ENCODE measurements around the gene POMT1. TPM values are rescaled to one million over a fixed set of nuclear protein-coding genes. Genes with fewer than 3 reads are reported as not detected.
A peak's percentile ranks its signal among the peaks of the same experiment; 100 is the strongest.
"Not testable (repeated sequence)": the region's sequence is repeated elsewhere in the genome, so short reads cannot be mapped to it uniquely, and the experiment has no call there.

Gene POMT1
- polyA plus RNA-seq, 1 donor = 32.1 TPM

DNA sequence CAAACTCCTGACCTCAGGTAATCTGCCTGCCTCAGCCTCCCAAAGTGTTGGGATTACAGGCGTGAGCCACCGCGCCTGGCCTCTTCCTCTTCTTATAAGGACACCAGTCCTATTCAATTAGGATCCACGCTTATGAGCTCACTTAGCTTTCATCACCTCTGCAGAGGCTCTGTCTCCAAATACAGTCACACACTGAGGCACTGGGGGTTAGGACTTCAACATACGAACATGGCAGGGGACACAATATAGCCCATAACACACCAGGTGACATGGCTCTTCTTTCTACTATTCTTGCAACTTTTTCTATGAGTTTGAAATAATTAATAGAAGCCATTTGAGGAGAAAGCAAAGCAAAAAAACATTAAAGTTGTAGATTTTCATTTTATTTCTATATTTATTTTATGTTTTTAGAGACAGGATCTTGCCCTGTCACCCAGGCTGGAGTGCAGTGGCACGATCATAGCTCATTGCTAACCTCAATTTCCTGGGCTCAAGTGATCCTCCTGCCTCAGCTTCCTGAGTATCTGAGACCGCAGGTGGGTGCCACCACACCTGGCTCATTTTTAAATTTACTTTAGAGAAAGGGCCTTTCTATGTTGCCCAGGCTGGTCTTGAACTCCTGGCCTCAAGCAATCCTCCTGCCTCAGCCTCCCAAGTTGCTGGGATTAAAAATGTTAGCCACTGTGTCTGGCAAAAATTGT is 36.7 kb downstream of the POMT1 start:
- H3K27me3 ChIP-seq (ENCODE audit: control insufficient read depth, insufficient read depth, low read length) = peaks cover 4% of the 10 kb centered on the region
- no peak for DNase-seq
- no CpG with 5 or more reads among the region's 7 CpGs for WGBS (ENCODE audit: insufficient coverage, low lambda C conversion rate)
- no peak overlapping the region for H3K27ac ChIP-seq (ENCODE audit: low read length)
- no peaks in the 10 kb centered on the region for H3K36me3 ChIP-seq (ENCODE audit: control insufficient read depth, insufficient read depth, low read length)
- H3K4me3 ChIP-seq (ENCODE audit: low read length) = no peak overlapping the region
- peaks cover 14% of the 10 kb centered on the region for H3K9me3 ChIP-seq (ENCODE audit: control insufficient read depth, low read depth, low read length)
- H3K4me1 ChIP-seq (ENCODE audit: control insufficient read depth, insufficient read depth, low read length) = no peaks in the 10 kb centered on the region

DNA sequence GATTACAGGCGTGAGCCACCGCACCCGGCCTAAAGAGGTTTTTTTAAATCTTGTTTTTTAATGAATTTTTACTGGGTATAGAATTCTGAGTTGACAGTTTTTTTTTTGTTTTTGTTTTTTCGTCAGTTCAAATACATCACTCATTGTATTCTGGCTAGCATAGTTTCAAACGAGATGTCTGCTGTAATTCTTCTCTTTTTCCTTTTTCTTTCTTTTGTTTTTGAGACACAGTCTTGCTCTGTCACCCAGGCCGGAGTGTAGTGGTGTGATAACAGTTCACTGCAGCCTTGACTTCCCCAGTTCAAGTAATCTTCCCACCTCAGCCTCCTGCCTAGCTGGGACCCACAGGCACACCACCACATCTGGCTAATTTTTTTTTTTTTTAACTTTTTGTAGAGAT is 40.4 kb downstream of the POMT1 start:
- Histone ChIP-seq H3K27me3 (ENCODE audit: control insufficient read depth, insufficient read depth, low read length) (peaks cover 36% of the 10 kb centered on the region), H3K9me3 (ENCODE audit: control insufficient read depth, low read depth, low read length) (peaks cover 23% of the 10 kb centered on the region), H3K36me3 (ENCODE audit: control insufficient read depth, insufficient read depth, low read length) (no peaks in the 10 kb centered on the region), H3K4me3 (ENCODE audit: low read length) (no peak overlapping the region), H3K27ac (ENCODE audit: low read length) (no peak overlapping the region), H3K4me1 (ENCODE audit: control insufficient read depth, insufficient read depth, low read length) (peaks cover 5% of the 10 kb centered on the region)
- 90% methylated on average over 3 of the region's 6 CpGs for WGBS (ENCODE audit: insufficient coverage, low lambda C conversion rate)
- no peak for DNase-seq

DNA sequence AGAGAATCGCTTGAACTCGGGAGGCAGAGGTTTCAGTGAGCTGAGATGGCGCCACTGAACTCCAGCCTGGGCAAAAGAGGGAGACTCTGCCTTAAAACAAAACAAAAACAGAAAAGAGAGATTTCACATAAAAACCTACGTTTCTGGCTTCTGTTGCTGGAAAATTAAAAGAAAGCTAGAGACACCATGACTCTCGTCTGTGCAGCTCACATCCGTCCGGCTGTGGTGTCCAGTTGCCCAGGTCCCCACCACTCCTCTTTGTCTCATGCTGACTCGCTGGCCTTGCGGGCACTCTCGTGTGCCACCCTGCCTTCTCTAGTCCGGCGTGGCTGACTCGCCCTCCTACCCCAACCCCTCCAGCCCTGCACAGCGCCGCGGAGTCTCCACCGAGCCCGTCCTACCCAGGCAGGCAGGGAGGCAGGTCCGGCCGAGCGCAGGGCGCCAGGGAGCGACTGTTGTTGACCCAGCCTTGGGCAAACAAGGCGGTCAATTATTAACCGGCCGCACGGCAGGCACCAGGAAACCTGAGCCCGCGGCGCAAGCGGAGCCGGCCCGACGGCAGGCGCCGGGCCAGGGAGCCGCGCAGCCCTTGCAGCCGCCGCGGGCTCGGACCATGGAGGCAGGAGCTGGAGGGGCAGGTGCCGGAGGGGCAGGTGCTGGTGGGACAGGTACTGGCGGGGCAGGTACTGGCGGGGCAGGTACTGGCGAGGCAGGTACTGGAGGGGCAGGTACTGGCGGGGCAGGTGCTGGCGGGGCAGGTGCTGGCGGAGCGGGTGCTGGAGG is 42.5 kb downstream of the POMT1 start, which contains the start of gene PRRT1B:
Gene PRRT1B, plus strand, starts transcription at position 521 of the 783 bp plus-strand sequence. Its CDS starts 93 bp downstream, at position 614.
- DNase-seq = peak; percentile 84 to 91
- Histone ChIP-seq H3K4me3 (ENCODE audit: low read length) (peak within 1 kb of the TSS; percentile 39), H3K36me3 (ENCODE audit: control insufficient read depth, insufficient read depth, low read length) (no peaks in the 10 kb centered on the region), H3K27ac (ENCODE audit: low read length) (no peak within 1 kb of the TSS), H3K27me3 (ENCODE audit: control insufficient read depth, insufficient read depth, low read length) (peaks cover 42% of the 10 kb centered on the region), H3K4me1 (ENCODE audit: control insufficient read depth, insufficient read depth, low read length) (peaks cover 5% of the 10 kb centered on the region), H3K9me3 (ENCODE audit: control insufficient read depth, low read depth, low read length) (peaks cover 23% of the 10 kb centered on the region)
- WGBS (ENCODE audit: insufficient coverage, low lambda C conversion rate) = 20% methylated on average over 1 of the region's 50 CpGs

DNA sequence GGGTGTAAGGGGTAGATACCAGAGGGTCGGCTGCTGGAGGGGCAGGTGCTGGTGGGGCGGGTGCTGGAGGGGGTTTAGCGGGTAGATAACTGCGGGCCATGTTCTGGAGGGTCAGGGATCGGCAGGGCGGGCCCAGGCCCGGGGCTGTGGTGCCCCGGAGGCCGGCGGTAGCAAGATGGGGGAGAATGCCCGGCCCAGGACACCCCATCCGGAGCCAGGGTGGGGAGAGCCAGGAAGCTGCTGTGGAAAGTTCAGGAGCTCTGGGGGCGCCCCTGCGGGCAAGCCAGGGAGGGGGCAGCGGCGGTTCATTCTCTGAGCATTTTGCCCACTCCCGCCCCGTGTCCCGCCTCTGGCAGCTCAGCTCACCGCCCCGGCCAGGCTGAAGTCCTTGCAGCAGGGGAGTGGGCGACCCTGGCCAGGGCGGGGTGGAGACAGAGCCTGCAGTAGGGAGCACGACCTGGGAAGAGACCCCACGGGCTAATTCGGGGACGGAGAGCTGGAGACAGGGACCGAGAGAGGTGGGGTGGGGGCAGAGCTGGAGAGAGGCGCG is 43.1 kb downstream of the POMT1 start:
- H3K27ac ChIP-seq (ENCODE audit: low read length) = no peak overlapping the region
- H3K9me3 ChIP-seq (ENCODE audit: control insufficient read depth, low read depth, low read length) = peaks cover 23% of the 10 kb centered on the region
- peak in 1 of 2 donors; percentile 17 for DNase-seq
- no CpG with 5 or more reads among the region's 30 CpGs for WGBS (ENCODE audit: insufficient coverage, low lambda C conversion rate)
- peaks cover 5% of the 10 kb centered on the region for H3K4me1 ChIP-seq (ENCODE audit: control insufficient read depth, insufficient read depth, low read length)
- H3K4me3 ChIP-seq (ENCODE audit: low read length) = peak overlapping the region; percentile 39
- no peaks in the 10 kb centered on the region for H3K36me3 ChIP-seq (ENCODE audit: control insufficient read depth, insufficient read depth, low read length)
- peaks cover 42% of the 10 kb centered on the region for H3K27me3 ChIP-seq (ENCODE audit: control insufficient read depth, insufficient read depth, low read length)

DNA sequence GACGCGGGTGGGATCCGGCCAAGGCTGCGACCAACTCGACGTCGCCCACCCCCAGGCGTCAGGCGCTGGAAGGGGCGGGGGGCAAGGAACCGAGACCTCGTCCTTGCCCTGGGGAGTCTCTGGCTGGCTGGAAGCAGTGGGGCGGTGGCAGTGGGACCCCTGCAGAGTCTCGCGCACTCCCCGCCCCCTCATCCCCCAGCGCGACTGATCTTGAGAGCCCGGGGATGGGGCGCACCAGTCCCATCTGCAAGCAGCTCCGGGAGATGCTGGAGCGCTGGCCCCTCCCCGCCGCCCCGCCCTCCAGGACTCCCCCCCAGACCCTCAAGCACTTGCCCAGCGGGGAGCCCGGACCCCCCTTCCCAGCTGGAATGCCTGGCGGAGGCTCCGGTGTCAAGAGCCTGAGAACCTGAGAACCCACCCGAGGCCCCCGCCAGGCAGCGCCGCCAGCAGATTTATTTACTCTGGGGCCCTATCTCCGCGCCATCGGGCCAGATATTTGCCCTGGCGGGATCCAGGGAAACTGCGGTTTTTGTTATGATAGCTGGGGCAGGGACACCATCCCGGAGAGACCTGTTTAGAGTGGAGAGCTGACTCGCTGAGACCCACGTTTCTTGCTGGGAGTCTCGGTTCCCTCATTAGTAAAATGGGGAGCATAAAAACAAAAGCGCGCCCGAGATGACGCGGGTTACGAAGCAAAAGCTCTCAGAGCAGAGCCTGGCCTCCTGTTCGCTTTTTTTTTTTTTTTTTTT is 43.8 kb downstream of the POMT1 start:
- peaks cover 5% of the 10 kb centered on the region for H3K4me1 ChIP-seq (ENCODE audit: control insufficient read depth, insufficient read depth, low read length)
- H3K9me3 ChIP-seq (ENCODE audit: control insufficient read depth, low read depth, low read length) = peaks cover 23% of the 10 kb centered on the region
- H3K36me3 ChIP-seq (ENCODE audit: control insufficient read depth, insufficient read depth, low read length) = no peaks in the 10 kb centered on the region
- H3K4me3 ChIP-seq (ENCODE audit: low read length) = peak overlapping the region; percentile 39
- peak in 1 of 2 donors; percentile 27 for DNase-seq
- peaks cover 42% of the 10 kb centered on the region for H3K27me3 ChIP-seq (ENCODE audit: control insufficient read depth, insufficient read depth, low read length)
- H3K27ac ChIP-seq (ENCODE audit: low read length) = no peak overlapping the region
- WGBS (ENCODE audit: insufficient coverage, low lambda C conversion rate) = no CpG with 5 or more reads among the region's 49 CpGs

DNA sequence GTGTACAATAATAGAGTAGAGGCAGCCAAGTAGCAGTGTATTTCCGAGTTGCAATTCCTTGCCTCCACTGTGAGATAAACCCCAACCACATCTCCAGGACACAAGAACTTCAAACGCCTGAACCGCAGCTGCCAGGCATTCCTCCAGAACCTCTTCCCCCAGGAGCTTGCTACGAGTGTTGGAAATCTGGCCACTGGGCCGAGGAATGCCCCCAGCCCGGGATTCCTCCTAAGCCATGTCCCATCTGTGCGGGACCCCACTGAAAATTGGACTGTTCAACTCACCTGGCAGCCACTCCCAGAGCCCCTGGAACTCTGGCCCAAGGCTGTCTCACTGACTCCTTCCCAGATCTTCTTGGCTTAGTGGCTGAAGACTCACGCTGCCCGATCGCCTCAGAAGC is 46.5 kb downstream of the POMT1 start:
- DNase-seq; H3K36me3 ChIP-seq (ENCODE audit: control insufficient read depth, insufficient read depth, low read length); H3K4me3 ChIP-seq (ENCODE audit: low read length); H3K4me1 ChIP-seq (ENCODE audit: control insufficient read depth, insufficient read depth, low read length); H3K27ac ChIP-seq (ENCODE audit: low read length): not testable (repeated sequence)
- Histone ChIP-seq H3K9me3 (ENCODE audit: control insufficient read depth, low read depth, low read length) (peaks cover 11% of the 10 kb centered on the region), H3K27me3 (ENCODE audit: control insufficient read depth, insufficient read depth, low read length) (peaks cover 51% of the 10 kb centered on the region)
- WGBS (ENCODE audit: insufficient coverage, low lambda C conversion rate) = no CpG with 5 or more reads among the region's 10 CpGs

DNA sequence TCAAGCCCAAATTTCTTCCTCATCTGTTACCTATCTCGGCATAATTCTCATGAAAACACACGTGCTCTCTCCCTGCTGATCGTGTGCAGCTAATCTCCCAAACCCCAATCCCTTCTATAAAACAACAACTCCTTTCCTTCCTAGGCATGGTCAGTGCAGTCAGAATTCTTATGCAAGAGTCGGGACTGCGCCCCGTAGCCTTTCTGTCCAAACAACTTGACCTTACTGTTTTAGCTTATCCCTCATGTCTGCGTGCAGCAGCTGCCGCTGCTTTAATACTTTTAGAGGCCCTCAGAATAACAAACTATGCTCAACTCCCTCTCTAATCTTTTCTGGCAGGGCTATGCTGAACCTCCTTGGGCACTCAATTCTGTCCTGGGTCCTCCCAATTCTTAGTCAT is 47.7 kb downstream of the POMT1 start:
- peaks cover 49% of the 10 kb centered on the region for H3K27me3 ChIP-seq (ENCODE audit: control insufficient read depth, insufficient read depth, low read length)
- DNase-seq; H3K27ac ChIP-seq (ENCODE audit: low read length); H3K36me3 ChIP-seq (ENCODE audit: control insufficient read depth, insufficient read depth, low read length); H3K4me1 ChIP-seq (ENCODE audit: control insufficient read depth, insufficient read depth, low read length); H3K4me3 ChIP-seq (ENCODE audit: low read length); H3K9me3 ChIP-seq (ENCODE audit: control insufficient read depth, low read depth, low read length): not testable (repeated sequence)
- WGBS (ENCODE audit: insufficient coverage, low lambda C conversion rate) = 55% methylated on average over 2 of the region's 8 CpGs

DNA sequence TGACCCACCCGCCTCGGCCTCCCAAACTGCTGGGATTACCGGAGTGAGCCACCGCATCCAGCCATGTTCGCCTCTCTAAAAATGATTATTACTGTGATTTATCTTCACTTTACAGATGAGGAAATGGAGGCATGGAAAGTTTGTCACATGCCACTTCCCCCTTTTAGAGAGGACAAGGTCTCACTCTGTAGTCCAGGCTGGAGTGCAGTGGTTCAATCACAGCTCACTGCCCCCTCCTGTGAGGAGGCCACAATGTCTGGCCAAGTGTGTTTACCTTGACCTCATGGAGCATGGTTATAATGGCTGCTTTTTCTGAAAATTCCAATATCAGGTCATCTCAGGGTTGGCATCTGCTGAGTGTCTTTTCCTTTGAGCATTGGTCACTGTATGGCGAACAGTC is 49.3 kb downstream of the POMT1 start:
- H3K4me1 ChIP-seq (ENCODE audit: control insufficient read depth, insufficient read depth, low read length) = no peaks in the 10 kb centered on the region
- no peak overlapping the region for H3K27ac ChIP-seq (ENCODE audit: low read length)
- H3K4me3 ChIP-seq (ENCODE audit: low read length) = no peak overlapping the region
- H3K36me3 ChIP-seq (ENCODE audit: control insufficient read depth, insufficient read depth, low read length) = no peaks in the 10 kb centered on the region
- H3K9me3 ChIP-seq (ENCODE audit: control insufficient read depth, low read depth, low read length) = no peaks in the 10 kb centered on the region
- no CpG with 5 or more reads among the region's 6 CpGs for WGBS (ENCODE audit: insufficient coverage, low lambda C conversion rate)
- peaks cover 34% of the 10 kb centered on the region for H3K27me3 ChIP-seq (ENCODE audit: control insufficient read depth, insufficient read depth, low read length)
- DNase-seq = no peak

DNA sequence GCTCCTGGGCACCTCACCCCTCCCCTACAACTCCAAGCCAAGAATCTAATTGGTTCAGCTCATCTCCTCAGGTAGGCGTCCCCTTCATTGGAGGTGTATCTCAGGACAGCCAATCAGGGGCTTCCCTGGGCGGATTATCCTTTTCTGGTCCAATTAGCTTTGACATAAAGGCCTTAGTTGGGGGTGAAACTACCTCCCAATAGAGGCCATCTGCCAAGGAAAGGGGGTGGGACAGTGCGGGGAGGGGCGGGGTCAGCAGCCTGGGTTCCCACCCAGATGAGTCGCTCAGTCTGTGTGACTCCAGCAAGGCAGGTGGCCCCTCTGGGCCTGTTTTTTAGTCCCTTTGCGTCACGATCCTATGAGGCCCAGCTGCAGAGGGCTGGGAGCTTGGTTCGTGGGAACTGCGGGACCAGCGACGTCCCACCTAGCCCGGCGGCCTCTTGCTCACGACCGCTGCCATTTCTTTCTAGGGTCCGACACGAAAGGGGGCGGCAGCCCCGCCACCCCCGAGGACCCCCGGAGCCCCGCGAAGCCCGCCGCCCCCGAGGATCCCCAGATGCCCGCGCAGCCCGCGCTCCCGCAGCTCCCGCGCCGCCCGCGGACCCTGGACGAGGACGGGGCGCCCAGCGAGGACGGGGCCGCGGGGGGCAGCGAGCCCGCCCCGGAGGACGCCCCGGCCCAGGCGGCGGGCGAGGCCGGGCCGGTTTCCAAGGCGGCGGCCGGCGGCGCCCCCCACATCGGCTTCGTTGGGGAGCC is 51.5 kb downstream of the POMT1 start:
- H3K27me3 ChIP-seq (ENCODE audit: control insufficient read depth, insufficient read depth, low read length) = peaks cover 19% of the 10 kb centered on the region
- H3K27ac ChIP-seq (ENCODE audit: low read length) = no peak overlapping the region
- H3K36me3 ChIP-seq (ENCODE audit: control insufficient read depth, insufficient read depth, low read length) = no peaks in the 10 kb centered on the region
- no peaks in the 10 kb centered on the region for H3K4me1 ChIP-seq (ENCODE audit: control insufficient read depth, insufficient read depth, low read length)
- no peaks in the 10 kb centered on the region for H3K9me3 ChIP-seq (ENCODE audit: control insufficient read depth, low read depth, low read length)
- no CpG with 5 or more reads among the region's 60 CpGs for WGBS (ENCODE audit: insufficient coverage, low lambda C conversion rate)
- no peak for DNase-seq
- H3K4me3 ChIP-seq (ENCODE audit: low read length) = no peak overlapping the region
